T-helper 1 cell treated with Interleukin-12 subunit alpha and Interleukin-12 subunit beta and Interleukin-4 antibody, amounts not matched to agents 30 μg/mL and 1 μg/mL, for 36 hours (primary cell): Measurements from ENCODE around the gene ADAMTS14.
A peak's percentile ranks its signal among the peaks of the same experiment; 100 is the strongest.
"Not testable (repeated sequence)": the region's sequence is repeated elsewhere in the genome, so short reads cannot be mapped to it uniquely, and the experiment has no call there.

Experiments used
- H3K27ac Mint-ChIP-seq: one replicate; pipeline ENCODE4 v1.8.0; 2021; ENCODE audit warnings: mild to moderate bottlenecking, mixed read lengths
- H3K27me3 Mint-ChIP-seq: one replicate; pipeline ENCODE4 v1.8.0; 2021; ENCODE audit warnings: low read depth, mixed read lengths
- H3K36me3 Mint-ChIP-seq: one replicate; pipeline ENCODE4 v1.8.0; 2021; ENCODE audit warnings: low read depth, mixed read lengths
- H3K4me1 Mint-ChIP-seq: one replicate; pipeline ENCODE4 v1.8.0; 2021; ENCODE audit warnings: low read depth, mixed read lengths
- H3K4me3 Mint-ChIP-seq: one replicate; pipeline ENCODE4 v1.8.0; 2021; ENCODE audit warnings: mild to moderate bottlenecking, moderate library complexity, mixed read lengths
- H3K9me3 Mint-ChIP-seq: one replicate; pipeline ENCODE4 v1.8.0; 2021; ENCODE audit warnings: mixed read lengths

The ADAMTS14 gene

DNA sequence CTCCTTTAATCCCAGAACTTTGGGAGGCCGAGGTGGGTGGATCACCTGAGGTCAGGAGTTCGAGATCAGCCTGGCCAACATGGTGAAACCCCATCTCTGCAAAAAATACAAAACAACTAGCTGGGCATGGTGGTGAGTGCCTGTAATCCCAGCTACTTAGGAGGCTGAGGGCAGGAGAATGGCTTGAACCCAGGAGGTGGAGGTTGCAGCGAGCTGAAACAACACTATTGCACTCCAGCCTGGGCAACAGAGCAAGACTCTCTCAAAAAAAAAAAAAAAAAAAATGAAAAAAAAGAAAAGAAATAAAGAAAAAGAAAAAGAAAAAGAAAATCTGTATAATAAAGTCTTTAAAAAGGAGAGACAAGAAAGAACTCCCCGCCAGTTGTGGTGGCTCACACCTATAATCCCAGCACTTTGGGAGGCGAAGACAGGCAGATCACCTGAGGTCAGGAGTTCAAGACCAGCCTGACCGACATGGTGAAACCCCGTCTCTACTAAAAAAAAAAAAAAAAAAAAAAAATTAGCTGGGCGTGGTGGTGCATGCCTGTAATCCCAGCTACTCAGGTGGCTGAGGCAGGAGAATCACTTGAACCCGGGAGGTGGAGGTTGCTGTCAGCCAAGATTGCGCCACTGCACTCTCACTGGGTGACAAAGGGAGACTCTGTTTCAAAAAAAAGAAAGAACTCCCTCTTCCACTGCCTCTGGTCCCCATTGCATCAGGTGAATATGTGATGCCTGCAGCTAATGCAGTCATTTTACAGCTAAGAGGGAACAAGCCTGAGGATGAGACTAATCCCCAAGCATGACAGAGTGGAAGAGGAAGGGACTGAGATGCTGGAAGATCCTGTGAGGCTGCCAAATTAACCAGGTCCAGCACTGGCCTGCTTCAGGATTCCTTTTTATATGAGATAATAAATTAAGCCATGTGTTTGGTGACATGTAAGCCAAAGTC lies 8.6 kb upstream of the ADAMTS14 start:
- not testable (repeated sequence) for H3K4me3 Mint-ChIP-seq, H3K36me3 Mint-ChIP-seq, H3K9me3 Mint-ChIP-seq, H3K4me1 Mint-ChIP-seq, H3K27ac Mint-ChIP-seq
- H3K27me3 Mint-ChIP-seq = peaks cover 24% of the 10 kb centered on the region

DNA sequence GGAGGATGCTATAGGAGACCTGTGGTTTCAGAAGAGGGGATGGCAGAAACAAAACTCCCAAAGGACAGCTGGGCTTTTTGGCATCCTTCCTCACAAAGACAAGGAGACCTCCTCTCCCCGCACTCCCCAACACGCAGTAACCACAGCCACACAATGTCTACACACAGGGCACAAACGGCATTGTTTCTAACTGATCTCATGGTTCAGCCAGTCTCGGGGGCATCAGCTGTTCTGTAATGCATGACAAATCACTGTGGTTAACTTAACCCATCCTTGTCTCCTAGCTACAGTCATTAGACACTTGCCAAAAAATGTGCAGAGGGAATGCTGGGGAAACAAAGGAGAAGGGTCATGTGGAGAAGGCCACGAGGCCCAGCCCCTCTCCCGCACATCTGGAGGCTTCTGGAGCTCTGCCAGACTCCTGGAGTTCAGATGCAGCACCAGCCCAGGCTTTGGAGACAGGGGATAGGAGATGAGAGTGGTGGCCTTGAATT lies 7.6 kb upstream of the ADAMTS14 start:
- H3K4me3 Mint-ChIP-seq = no peak overlapping the region
- H3K27ac Mint-ChIP-seq = no peak overlapping the region
- peaks cover 21% of the 10 kb centered on the region for H3K27me3 Mint-ChIP-seq
- no peaks in the 10 kb centered on the region for H3K36me3 Mint-ChIP-seq
- no peaks in the 10 kb centered on the region for H3K4me1 Mint-ChIP-seq
- H3K9me3 Mint-ChIP-seq = no peaks in the 10 kb centered on the region

DNA sequence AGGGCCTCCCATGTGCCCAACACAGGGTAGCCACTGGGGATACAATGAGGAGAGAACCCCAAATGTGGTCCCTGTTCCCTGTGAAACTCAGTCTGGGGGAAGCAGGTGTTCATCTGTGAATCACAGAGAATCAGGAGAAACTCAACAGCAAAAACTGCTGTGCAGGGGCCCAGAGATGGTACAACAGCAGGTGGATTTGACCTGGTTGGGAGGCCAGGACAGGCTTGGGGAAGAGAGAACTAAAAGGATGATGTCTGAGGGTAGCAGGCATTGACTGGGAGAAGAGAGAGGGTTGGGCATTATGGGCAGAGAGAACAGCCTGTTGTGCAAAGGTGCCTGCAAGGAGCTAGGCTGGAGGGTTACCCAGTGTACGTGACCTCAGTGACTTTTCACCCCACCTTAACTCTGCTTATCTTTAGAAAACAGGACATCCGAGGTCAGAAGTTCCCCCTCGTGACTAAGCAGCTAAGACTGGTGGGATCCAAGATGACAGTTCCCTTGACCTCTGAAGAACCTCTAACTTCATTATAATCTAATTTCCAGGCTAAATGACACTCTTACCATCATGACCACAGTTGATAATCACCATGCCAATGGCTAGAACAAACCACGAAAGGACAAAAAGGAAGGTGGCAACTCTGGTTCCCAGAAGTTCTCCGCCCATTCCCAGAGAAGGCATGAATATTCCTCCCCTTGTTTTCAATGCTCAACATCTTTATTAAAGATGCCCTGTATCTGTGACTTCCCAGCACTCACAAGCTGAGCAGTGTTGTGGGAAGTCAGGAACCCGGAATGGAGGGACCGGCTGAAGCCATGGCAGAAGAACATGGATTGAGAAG lies 5.1 kb upstream of the ADAMTS14 start:
- Mint-ChIP-seq H3K27me3 (peaks cover 32% of the 10 kb centered on the region), H3K9me3 (no peaks in the 10 kb centered on the region), H3K27ac (no peak overlapping the region)

DNA sequence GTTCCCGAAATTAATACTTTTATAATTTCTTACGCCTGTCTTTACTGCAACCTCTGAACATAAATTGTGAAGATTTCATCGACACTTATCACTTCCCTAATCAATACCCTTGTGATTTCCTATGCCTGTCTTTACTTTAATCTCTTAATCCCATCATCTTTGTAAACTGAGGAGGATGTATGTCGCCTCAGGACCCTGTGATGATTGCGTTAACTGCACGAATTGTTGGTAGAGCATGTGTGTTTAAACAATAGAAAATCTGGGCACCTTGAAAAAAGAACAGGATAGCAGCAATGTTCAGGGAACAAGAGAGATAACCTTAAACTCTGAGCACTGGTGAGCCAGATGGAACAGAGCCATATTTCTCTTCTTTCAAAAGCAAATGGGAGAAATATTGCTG lies 4.5 kb upstream of the ADAMTS14 start:
- not testable (repeated sequence) for H3K9me3 Mint-ChIP-seq, H3K27ac Mint-ChIP-seq, H3K4me1 Mint-ChIP-seq, H3K36me3 Mint-ChIP-seq, H3K4me3 Mint-ChIP-seq
- peaks cover 28% of the 10 kb centered on the region for H3K27me3 Mint-ChIP-seq

More for the DNA sequence above, 5.1 kb upstream of the ADAMTS14 start:
- Mint-ChIP-seq H3K36me3 (no peaks in the 10 kb centered on the region), H3K4me3 (no peak overlapping the region), H3K4me1 (no peaks in the 10 kb centered on the region)

DNA sequence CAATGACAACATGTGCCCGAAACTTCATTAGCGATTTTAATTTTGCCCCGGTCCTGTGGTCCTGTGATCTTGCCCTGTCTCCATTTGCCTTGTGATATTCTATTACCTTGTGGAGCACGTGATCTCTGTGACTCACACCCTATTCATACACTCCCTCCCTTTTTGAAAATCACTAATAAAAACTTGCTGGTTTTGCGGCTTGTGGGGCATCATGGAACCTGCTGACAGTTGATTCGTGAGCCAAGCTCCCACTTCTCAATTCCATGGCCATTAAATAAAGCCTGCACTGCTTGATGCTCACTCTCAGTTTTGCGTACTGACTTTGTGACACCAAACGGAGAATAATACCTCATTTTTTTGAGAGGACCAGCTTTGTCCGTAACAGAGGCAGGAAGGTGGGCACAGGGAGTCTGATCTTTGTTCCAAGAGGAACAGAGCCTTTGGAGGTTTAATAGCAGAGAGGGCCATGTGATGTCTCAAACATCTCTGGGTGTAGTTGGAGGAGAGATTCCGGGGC lies 3.8 kb upstream of the ADAMTS14 start:
- Mint-ChIP-seq H3K4me1 (peaks cover 3% of the 10 kb centered on the region), H3K9me3 (no peaks in the 10 kb centered on the region), H3K36me3 (no peaks in the 10 kb centered on the region), H3K27me3 (peaks cover 30% of the 10 kb centered on the region), H3K27ac (no peak overlapping the region), H3K4me3 (no peak overlapping the region)

DNA sequence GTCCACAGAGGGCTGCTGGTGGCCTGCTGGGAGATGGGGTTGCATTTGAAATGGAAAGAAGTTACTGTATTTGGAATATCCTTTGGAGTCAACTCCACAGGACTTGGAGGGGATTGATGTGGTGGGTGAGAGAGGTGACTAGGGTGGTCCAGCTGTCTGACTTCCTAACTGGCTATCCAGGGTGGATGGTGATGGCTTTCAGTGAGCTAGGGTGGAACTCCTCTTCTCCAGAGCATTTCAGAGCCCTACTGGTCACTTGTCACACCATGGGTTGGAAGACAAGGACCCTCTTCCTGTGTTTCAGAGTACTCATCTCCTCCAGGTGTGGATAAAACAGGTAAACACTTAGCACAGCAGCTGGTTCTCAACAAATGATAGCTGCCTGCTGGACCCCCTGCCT lies 3.3 kb upstream of the ADAMTS14 start:
- Mint-ChIP-seq H3K9me3 (no peaks in the 10 kb centered on the region), H3K36me3 (no peaks in the 10 kb centered on the region), H3K27me3 (peaks cover 34% of the 10 kb centered on the region), H3K4me1 (peaks cover 3% of the 10 kb centered on the region), H3K27ac (no peak overlapping the region), H3K4me3 (no peak overlapping the region)

DNA sequence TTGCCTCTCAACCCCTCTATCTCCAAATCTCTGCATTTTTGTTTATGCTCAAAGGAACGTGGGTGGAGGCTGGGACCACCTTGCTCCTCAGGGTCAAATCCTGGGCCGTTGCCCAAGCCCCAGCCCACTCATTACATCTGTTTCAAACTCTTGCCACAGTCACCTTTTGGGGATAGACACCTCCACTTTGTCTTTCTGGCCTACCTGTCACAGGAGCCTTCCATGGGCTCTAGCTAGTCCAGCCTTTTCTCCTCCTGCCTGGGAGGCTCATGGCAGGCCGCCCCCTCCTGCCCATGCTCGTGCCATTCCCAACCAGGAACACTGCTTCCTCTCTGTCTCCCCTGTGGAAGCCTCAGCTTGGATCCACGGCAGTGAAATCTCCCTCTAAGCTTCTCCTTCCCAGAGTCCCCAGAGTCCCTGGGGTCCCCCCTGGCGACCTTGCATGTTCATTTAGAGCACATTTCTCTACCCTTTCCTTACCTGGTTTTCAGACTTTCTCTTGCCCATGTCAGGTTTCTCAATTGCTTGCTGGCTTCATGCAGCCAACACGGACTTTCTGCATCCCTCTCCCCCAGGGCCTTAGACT lies 2.5 kb upstream of the ADAMTS14 start:
- Mint-ChIP-seq H3K27me3 (peaks cover 38% of the 10 kb centered on the region), H3K27ac (no peak overlapping the region), H3K36me3 (no peaks in the 10 kb centered on the region), H3K4me3 (no peak overlapping the region), H3K4me1 (peaks cover 3% of the 10 kb centered on the region), H3K9me3 (no peaks in the 10 kb centered on the region)

DNA sequence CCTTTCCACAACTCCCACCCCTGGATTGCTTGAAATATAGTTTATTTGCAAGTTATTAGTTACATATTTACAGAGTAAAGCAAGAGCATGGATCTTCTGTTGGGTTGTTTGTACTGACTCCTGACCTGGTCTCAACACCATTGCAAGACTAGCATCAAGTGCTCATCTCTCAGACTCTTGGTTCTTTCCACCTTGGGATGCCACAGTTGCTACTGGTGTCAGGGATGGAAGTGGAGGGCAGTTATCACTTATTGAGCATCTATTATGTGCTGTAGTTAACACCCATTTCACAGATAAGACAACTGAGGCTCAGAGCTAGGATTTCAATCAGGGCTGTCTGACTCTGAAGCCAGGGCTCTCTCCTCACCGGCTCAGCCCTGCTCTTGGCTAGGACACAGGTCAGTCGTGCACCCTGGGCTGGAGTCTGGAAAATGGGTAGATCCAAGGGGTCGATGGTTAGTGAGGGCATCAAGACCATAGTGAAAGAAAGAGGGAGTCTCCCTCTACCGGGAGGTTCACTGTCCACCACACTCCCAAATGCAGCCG lies 614 bp upstream of the ADAMTS14 start:
- no peaks in the 10 kb centered on the region for H3K9me3 Mint-ChIP-seq
- H3K4me1 Mint-ChIP-seq = peaks cover 3% of the 10 kb centered on the region
- peaks cover 49% of the 10 kb centered on the region for H3K27me3 Mint-ChIP-seq
- no peaks in the 10 kb centered on the region for H3K36me3 Mint-ChIP-seq
- no peak overlapping the region for H3K27ac Mint-ChIP-seq
- H3K4me3 Mint-ChIP-seq = no peak overlapping the region

DNA sequence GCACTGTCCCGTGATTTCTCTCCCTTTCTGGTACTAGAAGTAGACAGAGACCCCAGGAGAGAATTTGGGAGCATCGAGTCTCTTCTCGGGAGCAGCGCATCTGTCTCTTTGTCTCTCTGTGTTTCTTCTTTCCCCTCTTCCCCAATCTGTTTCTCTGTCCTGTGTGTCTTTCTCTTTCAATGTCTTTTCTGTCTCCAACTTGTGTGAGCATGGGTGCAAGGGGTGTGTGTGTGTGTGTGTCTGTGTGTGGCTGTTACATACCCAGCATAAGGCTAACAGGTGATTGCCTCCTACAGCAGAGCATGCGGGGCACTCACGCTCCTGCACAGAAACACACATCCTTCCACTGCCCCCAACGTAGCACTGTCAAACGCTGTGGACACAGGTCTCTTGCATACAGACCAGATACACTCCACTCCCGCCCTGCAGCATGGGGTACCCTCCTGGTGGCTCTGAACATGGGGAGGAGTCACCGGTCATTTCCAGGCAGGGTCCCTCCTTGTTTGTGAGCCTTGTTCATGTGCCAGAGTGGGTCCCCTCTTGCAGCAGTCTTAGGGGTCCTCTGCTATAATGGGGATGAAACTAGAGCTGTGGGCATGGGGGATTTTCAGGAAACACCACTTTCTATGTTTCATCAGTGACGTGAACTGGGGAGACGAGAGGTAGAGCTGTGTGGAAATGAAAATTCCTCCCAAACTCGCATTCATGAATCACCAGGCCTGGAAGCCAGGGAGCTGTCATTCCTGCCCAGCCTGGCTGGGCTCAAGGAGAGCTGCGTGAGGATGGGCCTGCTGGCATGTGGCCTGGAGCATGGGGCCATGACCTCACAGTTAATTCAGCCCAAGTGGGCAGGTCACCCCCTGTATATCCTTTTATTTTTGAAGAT lies 980 bp downstream of the ADAMTS14 start:
- Mint-ChIP-seq H3K9me3 (no peaks in the 10 kb centered on the region), H3K4me1 (peaks cover 8% of the 10 kb centered on the region), H3K4me3 (peak overlapping the region; percentile 47), H3K27me3 (peaks cover 49% of the 10 kb centered on the region), H3K36me3 (no peaks in the 10 kb centered on the region), H3K27ac (no peak overlapping the region)

DNA sequence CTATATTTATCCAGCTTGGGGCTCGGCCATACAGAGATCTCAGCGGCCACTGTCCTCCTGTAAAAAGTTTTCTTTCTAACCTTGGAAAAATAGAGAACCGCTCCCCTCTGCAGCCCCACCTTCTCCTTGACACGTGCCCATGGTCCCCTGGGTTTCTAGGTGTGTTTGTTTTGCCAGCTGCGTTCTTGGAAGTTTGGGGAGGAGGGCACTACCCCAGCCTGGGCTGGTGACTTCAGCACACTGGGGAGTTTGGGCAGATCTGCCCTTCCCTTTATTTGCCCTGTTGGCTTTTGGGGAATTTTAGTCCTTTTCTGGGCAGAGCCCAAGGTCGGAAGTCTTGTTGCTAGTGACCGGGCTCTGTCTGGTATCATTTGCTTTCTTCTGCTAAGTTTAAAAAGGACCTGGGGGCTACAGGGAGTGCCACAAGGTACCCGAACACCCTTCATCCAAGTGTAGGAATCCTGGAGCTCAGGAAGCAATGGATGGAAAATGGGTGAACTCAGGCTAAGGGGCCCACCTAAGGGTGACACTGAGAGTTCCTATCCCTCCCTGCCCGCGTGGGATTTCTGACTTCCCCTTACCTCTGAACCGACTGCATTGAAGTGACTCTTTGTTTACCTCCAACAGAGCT lies 1.7 kb downstream of the ADAMTS14 start:
- Mint-ChIP-seq H3K27ac (no peak overlapping the region), H3K27me3 (peaks cover 45% of the 10 kb centered on the region), H3K9me3 (no peaks in the 10 kb centered on the region), H3K4me1 (peaks cover 8% of the 10 kb centered on the region), H3K36me3 (no peaks in the 10 kb centered on the region), H3K4me3 (no peak overlapping the region)

DNA sequence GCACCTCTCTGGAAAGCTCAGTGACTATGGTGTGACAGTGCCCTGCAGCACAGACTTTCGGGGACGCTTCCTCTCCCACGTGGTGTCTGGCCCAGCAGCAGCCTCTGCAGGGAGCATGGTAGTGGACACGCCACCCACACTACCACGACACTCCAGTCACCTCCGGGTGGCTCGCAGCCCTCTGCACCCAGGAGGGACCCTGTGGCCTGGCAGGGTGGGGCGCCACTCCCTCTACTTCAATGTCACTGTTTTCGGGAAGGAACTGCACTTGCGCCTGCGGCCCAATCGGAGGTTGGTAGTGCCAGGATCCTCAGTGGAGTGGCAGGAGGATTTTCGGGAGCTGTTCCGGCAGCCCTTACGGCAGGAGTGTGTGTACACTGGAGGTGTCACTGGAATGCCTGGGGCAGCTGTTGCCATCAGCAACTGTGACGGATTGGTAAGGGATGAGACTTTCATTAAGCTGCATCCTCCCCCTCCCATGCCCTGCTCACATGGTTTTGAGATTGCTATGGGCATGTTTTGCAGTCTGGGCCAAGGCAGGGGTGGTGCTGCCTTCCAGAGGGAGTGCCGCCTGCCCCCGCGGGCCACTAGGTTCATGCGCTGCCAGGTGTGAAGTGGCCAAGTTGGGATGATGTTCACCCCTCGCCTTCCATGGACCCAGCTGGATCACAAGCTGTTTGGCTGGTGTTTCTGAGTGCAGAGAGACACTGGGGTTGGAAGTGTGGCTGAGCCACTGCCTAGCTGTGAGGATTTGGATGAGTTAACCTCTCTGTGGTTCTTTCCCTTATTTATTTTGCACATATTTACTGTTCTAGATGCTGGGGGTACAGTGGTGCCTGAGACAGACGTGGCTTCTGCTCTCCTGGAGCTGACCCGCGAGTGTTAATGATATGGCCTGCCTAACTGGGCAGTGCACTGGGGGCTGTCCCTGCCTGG lies 2.5 kb downstream of the ADAMTS14 start:
- Mint-ChIP-seq H3K36me3 (no peaks in the 10 kb centered on the region), H3K27ac (no peak overlapping the region), H3K4me3 (no peak overlapping the region), H3K27me3 (peaks cover 44% of the 10 kb centered on the region), H3K4me1 (peaks cover 8% of the 10 kb centered on the region), H3K9me3 (no peaks in the 10 kb centered on the region)

DNA sequence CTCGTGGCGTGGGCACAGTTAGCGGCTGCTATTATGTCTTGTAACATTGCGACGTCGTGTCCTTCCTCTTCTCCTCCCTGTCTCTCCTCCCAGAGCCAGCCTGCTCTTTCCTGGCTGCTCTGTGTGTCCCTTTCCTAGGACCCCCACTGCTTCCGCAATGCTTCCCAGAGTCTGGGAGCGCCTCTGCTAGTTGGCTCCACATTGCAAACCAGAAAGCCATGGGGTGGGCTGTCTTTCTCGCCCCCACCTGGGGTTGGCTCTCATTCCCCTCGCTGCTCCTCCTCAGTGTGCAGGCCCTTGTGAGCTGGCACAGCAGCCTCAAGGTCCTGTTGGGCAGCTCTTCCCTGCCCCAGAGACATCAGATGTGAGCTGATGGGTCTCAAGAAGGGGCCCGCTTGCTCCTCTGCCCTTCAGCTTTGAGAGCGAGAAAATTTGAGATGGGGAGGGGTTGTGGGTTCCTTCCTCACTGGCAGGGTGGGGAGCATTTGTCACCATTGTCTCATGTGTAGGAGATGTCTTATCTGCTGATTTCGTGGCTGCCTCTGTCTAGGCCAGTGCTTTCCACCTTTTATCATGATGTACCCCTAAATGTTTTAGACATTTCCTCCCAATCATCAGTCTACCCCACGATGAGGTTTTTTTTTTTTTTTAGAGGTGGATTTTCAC lies 3.3 kb downstream of the ADAMTS14 start:
- no peaks in the 10 kb centered on the region for H3K36me3 Mint-ChIP-seq
- H3K27me3 Mint-ChIP-seq = peaks cover 39% of the 10 kb centered on the region
- H3K27ac Mint-ChIP-seq = no peak overlapping the region
- H3K4me3 Mint-ChIP-seq = no peak overlapping the region
- no peaks in the 10 kb centered on the region for H3K9me3 Mint-ChIP-seq
- peaks cover 8% of the 10 kb centered on the region for H3K4me1 Mint-ChIP-seq
